ENCODE results near the gene EMILIN3. TPM values are rescaled to one million over a fixed set of nuclear protein-coding genes. Genes with fewer than 3 reads are reported as not detected.

EMILIN3 gene
- total and polyA plus RNA-seq, 2 donors (not counting 3 experiments of a cell fraction or from before 2014, with no cell fraction given): 0.15 TPM; not detected in 1

- POLR2A ChIA-PET: no interaction called here
- no peak for FAIRE-seq
- Histone ChIP-seq H3K9me3 (replicated peaks; ENCODE audit: control insufficient read depth, insufficient read depth, low read length) (no peaks in the 10 kb centered on the region), H3K79me2 (ENCODE audit: control insufficient read depth, insufficient read depth, low read length) (no peaks in the 10 kb centered on the region), H3K4me2 (ENCODE audit: insufficient read depth, low read length) (no peak overlapping the region), H3K27ac (ENCODE audit: insufficient read depth, low read depth, low read length) (no peak overlapping the region), H2AFZ (ENCODE audit: low read depth, low read length) (no peak overlapping the region), H3K9me1 (replicated peaks; ENCODE audit: control insufficient read depth, extremely low read depth, insufficient read depth, low read length) (no peaks in the 10 kb centered on the region), H3K9ac (replicated peaks; ENCODE audit: extremely low read depth, insufficient read depth, low read length) (no peak overlapping the region), H3K4me1 (ENCODE audit: control insufficient read depth, extremely low read depth, insufficient read depth, low read length) (no peaks in the 10 kb centered on the region), H3K4me3 (replicated peaks in 1 of 3; ENCODE audit: insufficient read depth in 1 of 3, low read depth in 1 of 3, low read length in 3 of 3) (no peak overlapping the region), H3K27me3 (ENCODE audit: control insufficient read depth in 2 of 2, insufficient read depth in 2 of 2, low read length in 2 of 2) (peaks cover 20 to 30% of the 10 kb centered on the region in 2 experiments), H4K20me1 (replicated peaks; ENCODE audit: control insufficient read depth, extremely low read depth, insufficient read depth, low read length) (no peaks in the 10 kb centered on the region), H3K36me3 (ENCODE audit: control insufficient read depth in 2 of 2, extremely low read depth in 1 of 2, insufficient read depth in 2 of 2, low read length in 2 of 2) (no peaks in the 10 kb centered on the region)
- CTCF ChIA-PET: interaction anchor here (1.5 kb wide), 1 partner anchor 190 kb away, joined by 6 read pairs; no protein-coding TSS in a partner anchor
- dilution Hi-C loops (cut with MboI; ENCODE audit: extremely low pct_ligation_motif_present, low sequenced_read_pairs) (no loop called here), intact Hi-C loops (cut with micrococcal nuclease) (no loop called here)
- DNase-seq (ENCODE audit: low read depth, low spot score): no peak
- no TSS peak for BruUV-seq (replicated peaks)
- TF ChIP-seq EZH2 (IDR thresholded peaks at IDR 0.05; ENCODE audit: borderline replicate concordance, low read depth, low read length, severe bottlenecking): no peak
- no peak for TF ChIP-seq MAX (IDR thresholded peaks at IDR 0.05; ENCODE audit: insufficient read depth, insufficient read length)
- no peak for TF ChIP-seq POLR2AphosphoS5 (IDR thresholded peaks at IDR 0.05; ENCODE audit: insufficient read depth, low read depth, low read length)
- no peak for TF ChIP-seq FOS (IDR thresholded peaks at IDR 0.05; ENCODE audit: borderline replicate concordance, insufficient read depth, low read length)
- no peak for TF ChIP-seq POLR2A (IDR thresholded peaks at IDR 0.05; ENCODE audit: low read depth, low read length)
- TF ChIP-seq GATA2 (IDR thresholded peaks at IDR 0.05; ENCODE audit: insufficient read depth, insufficient read length, low read depth, low read length): no peak
- no peak for TF ChIP-seq JUN (IDR thresholded peaks at IDR 0.05; ENCODE audit: borderline replicate concordance, insufficient read depth, insufficient read length, low read depth)
- no peak for TF ChIP-seq CTCF (IDR thresholded peaks at IDR 0.05; ENCODE audit: extremely low read depth in 1 of 2, insufficient read depth in 1 of 2, low read depth in 1 of 2, low read length in 2 of 2)
- TF ChIP-seq MYC (IDR thresholded peaks at IDR 0.05; ENCODE audit: low read depth, low read length): no peak
Observed at GRCh38 chr20:41362748-41363140, 3.9 kb downstream of the EMILIN3 start.
